ENCODE data around the gene CLSTN3.

GRCh38 chr12:7137908-7138307, 7.7 kb downstream of the CLSTN3 start:
- TF ChIP-seq REST (IDR thresholded peaks at IDR 0.05; ENCODE audit: insufficient read depth in 1 of 2, low read depth in 2 of 2, low read length in 2 of 2) (no peak), POLR2AphosphoS5 (IDR thresholded peaks at IDR 0.05; ENCODE audit: low read depth, low read length) (no peak)

All from PFSK-1 (cell line).